RPMI7951 (cell line): Measurements from ENCODE around the gene PLA2G6. TPM values are rescaled to one million over a fixed set of nuclear protein-coding genes. Genes with fewer than 3 reads are reported as not detected.
"Not testable (repeated sequence)": the region's sequence is repeated elsewhere in the genome, so short reads cannot be mapped to it uniquely, and the experiment has no call there.

Source experiments
- DNase-seq: peaks from one replicate; pipeline ENCODE4 v3.0.0-alpha.2; 2012; ENCODE audit warnings: low read depth
- total RNA-seq: library from RNA; depleted of rRNA; stranded (reverse); fragments of >200 nt; shearing (Covaris generic); gene quantifications from 2 replicates; pipeline ENCODE4 v1.2.3, GENCODE V29; 2014

The PLA2G6 gene
- total RNA-seq, 1 experiment from 2014 or later, result 3.7 TPM

GRCh38 chr22:38129856-38130255 lies 51.8 kb downstream of the PLA2G6 start:
- DNase-seq, result no peak

GRCh38 chr22:38129021-38129420 lies 52.6 kb downstream of the PLA2G6 start:
- no peak for DNase-seq

- DNase-seq, result no peak
Measured at GRCh38 chr22:38127869-38128268, 53.8 kb downstream of the PLA2G6 start.

GRCh38 chr22:38126928-38127668 lies 54.5 kb downstream of the PLA2G6 start:
- no peak for DNase-seq

- DNase-seq, result no peak
Measured at GRCh38 chr22:38125751-38126201, 55.9 kb downstream of the PLA2G6 start.

- no peak for DNase-seq
Measured at GRCh38 chr22:38125038-38125610, 56.5 kb downstream of the PLA2G6 start.

- DNase-seq, result peak; percentile 48
Measured at GRCh38 chr22:38124236-38124974, 57.2 kb downstream of the PLA2G6 start.

GRCh38 chr22:38122616-38123015 lies 59.0 kb downstream of the PLA2G6 start:
- no peak for DNase-seq

GRCh38 chr22:38120359-38121110 lies 61.1 kb downstream of the PLA2G6 start:
- no peak for DNase-seq

- DNase-seq, result not testable (repeated sequence)
Measured at GRCh38 chr22:38118747-38119146, 62.9 kb downstream of the PLA2G6 start.

GRCh38 chr22:38118182-38118581 lies 63.4 kb downstream of the PLA2G6 start:
- no peak for DNase-seq

GRCh38 chr22:38117556-38117955 lies 64.1 kb downstream of the PLA2G6 start:
- not testable (repeated sequence) for DNase-seq

GRCh38 chr22:38115423-38116205 lies 66.0 kb downstream of the PLA2G6 start:
- DNase-seq, result no peak

GRCh38 chr22:38114484-38115398 lies 66.9 kb downstream of the PLA2G6 start:
- DNase-seq, result peak; percentile 80

GRCh38 chr22:38112381-38112780 lies 69.2 kb downstream of the PLA2G6 start:
- DNase-seq, result no peak

- no peak for DNase-seq
Measured at GRCh38 chr22:38111925-38112355, 69.7 kb downstream of the PLA2G6 start.

GRCh38 chr22:38110863-38111852 lies 70.5 kb downstream of the PLA2G6 start:
- DNase-seq, result no peak

- no peak for DNase-seq
Measured at GRCh38 chr22:38110008-38110862, 71.4 kb downstream of the PLA2G6 start, which contains the start of gene BAIAP2L2. TSS of gene BAIAP2L2 (minus strand) at chr22:38110684. CDS start at chr22:38110525, 159 bp downstream.
